GM18519 (cell line): ENCODE results near the gene SCN1A.
"Not testable (repeated sequence)": the region's sequence is repeated elsewhere in the genome, so short reads cannot be mapped to it uniquely, and the experiment has no call there.

Experiments
- ATAC-seq: cut with Tn5 transposase; IDR thresholded peaks from one replicate; pipeline ENCODE4 v1.9.1; 2021; ENCODE audit warnings: mild to moderate bottlenecking, moderate library complexity; ENCODE audit not compliant: unreplicated experiment, low FRiP score

Gene SCN1A

GRCh38 chr2:166127217-166128155 is at the start of gene SCN1A:
Gene SCN1A, minus strand, starts transcription at chr2:166128020. Its CDS starts 54,399 bp downstream, at chr2:166073621.
- peak; percentile 53 for ATAC-seq

GRCh38 chr2:166173263-166173662 is 45.4 kb upstream of the SCN1A start:
- no peak for ATAC-seq

GRCh38 chr2:166171216-166171615 is 43.4 kb upstream of the SCN1A start:
- no peak for ATAC-seq

GRCh38 chr2:166170356-166170755 is 42.5 kb upstream of the SCN1A start:
- peak; percentile 85 for ATAC-seq

GRCh38 chr2:166167449-166167848 is 39.6 kb upstream of the SCN1A start:
- ATAC-seq, result no peak

- ATAC-seq, result no peak
Observed at GRCh38 chr2:166163775-166164174, 36.0 kb upstream of the SCN1A start.

GRCh38 chr2:166158546-166158945 is 30.7 kb upstream of the SCN1A start:
- ATAC-seq, result no peak

- no peak for ATAC-seq
Observed at GRCh38 chr2:166157578-166157977, 29.8 kb upstream of the SCN1A start.

- ATAC-seq, result no peak
Observed at GRCh38 chr2:166156985-166157490, 29.2 kb upstream of the SCN1A start.

GRCh38 chr2:166155589-166155988 is 27.8 kb upstream of the SCN1A start:
- no peak for ATAC-seq

GRCh38 chr2:166154685-166155338 is 27.0 kb upstream of the SCN1A start:
- no peak for ATAC-seq

GRCh38 chr2:166152064-166152463 is 24.2 kb upstream of the SCN1A start:
- ATAC-seq, result no peak

- ATAC-seq, result no peak
Observed at GRCh38 chr2:166148500-166149400, 20.9 kb upstream of the SCN1A start.

- ATAC-seq, result no peak
Observed at GRCh38 chr2:166147883-166148282, 20.1 kb upstream of the SCN1A start.

GRCh38 chr2:166144071-166144470 is 16.3 kb upstream of the SCN1A start:
- ATAC-seq, result no peak

GRCh38 chr2:166140932-166141331 is 13.1 kb upstream of the SCN1A start:
- ATAC-seq, result no peak

- ATAC-seq, result no peak
Observed at GRCh38 chr2:166140475-166140874, 12.7 kb upstream of the SCN1A start.

GRCh38 chr2:166139479-166139878 is 11.7 kb upstream of the SCN1A start:
- ATAC-seq, result not testable (repeated sequence)

- ATAC-seq, result no peak
Observed at GRCh38 chr2:166138667-166139066, 10.8 kb upstream of the SCN1A start.

GRCh38 chr2:166138144-166138543 is 10.3 kb upstream of the SCN1A start:
- no peak for ATAC-seq
